HG02610 (cell line): ENCODE results near the gene ZCRB1.
A peak's percentile ranks its signal among the peaks of the same experiment; 100 is the strongest.

Experiments
- ATAC-seq: cut with Tn5 transposase; IDR thresholded peaks from one replicate; pipeline ENCODE4 v1.9.1; 2021; ENCODE audit warnings: mild to moderate bottlenecking, moderate library complexity; ENCODE audit not compliant: unreplicated experiment

The ZCRB1 gene

GRCh38 chr12:42283739-42284138 is 42.2 kb downstream of the ZCRB1 start:
- ATAC-seq: peak; percentile 20

- ATAC-seq: no peak
These were observed 43.6 kb downstream of the ZCRB1 start for GRCh38 chr12:42282294-42282693.

DNA sequence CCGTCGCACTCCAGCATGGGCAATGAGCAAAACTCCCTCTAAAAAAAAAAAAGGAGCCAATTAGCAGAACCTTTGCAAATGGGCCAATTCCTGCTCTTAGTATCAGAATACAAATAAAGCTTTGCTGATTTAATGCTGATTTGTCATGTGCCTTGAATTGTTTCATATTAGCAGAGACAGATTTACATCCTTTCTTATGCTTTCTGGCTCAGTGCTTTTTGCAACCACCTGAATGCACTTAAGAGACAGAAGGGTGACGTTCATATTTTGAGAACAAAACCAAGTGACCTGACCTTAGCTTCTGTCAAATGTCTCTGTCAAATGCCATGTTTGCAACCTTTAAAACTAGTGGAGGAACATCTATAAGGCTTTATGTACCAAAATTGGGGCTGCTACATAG is 44.0 kb downstream of the ZCRB1 start:
- ATAC-seq: no peak

DNA sequence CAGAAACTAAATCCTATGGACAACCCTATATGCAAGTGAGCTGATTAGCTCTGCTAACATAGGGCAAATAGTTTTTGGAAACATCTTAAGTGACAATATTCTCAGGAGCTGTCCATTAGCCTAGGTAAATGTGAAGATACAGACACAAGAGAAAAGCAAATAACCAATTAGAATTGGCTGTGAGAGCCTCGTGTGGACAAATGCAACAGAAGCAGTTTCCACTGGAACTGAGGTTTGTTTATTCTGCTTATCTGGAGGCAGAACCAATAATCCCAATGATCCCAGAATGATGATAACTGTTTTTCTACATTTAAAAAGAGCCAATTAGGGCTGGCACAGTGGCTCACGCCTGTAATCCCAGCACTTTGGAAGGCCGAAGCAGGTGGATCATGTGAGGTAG is 44.6 kb downstream of the ZCRB1 start:
- no peak for ATAC-seq

GRCh38 chr12:42278128-42278510 is 47.8 kb downstream of the ZCRB1 start:
- ATAC-seq: no peak

- ATAC-seq: no peak
These were observed 48.3 kb downstream of the ZCRB1 start for GRCh38 chr12:42277396-42278127.

- ATAC-seq: no peak
These were observed 50.4 kb downstream of the ZCRB1 start for GRCh38 chr12:42275499-42275898.

DNA sequence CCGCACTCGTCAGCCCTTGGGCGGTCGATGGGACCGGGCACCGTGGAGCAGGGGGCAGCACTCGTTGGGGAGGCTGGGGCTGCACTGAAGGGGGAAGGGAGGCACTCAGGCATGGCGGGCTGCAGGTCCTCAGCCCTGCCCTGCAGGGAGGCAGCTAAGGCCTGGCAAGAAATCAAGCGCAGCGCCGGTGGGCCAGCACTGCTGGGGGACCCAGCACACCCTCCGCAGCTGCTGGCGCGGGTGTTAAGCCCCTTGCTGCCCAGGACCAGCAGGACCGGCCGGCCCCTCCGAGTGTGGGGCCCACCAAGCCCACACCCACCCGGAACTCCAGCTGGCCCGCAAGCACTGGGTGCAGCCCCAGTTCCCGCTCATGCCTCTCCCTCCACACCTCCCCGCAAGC is 52.2 kb downstream of the ZCRB1 start:
- no peak for ATAC-seq

- no peak for ATAC-seq
These were observed 55.3 kb downstream of the ZCRB1 start for GRCh38 chr12:42270596-42270995.

GRCh38 chr12:42267413-42268190 is 58.3 kb downstream of the ZCRB1 start:
- ATAC-seq: no peak

GRCh38 chr12:42266579-42267230 is 59.2 kb downstream of the ZCRB1 start:
- no peak for ATAC-seq

GRCh38 chr12:42262271-42262670 is 63.6 kb downstream of the ZCRB1 start:
- ATAC-seq: no peak
